ENCODE results near the gene HIRA. TPM values are rescaled to one million over a fixed set of nuclear protein-coding genes. Genes with fewer than 3 reads are reported as not detected.

Gene HIRA
- total and polyA plus RNA-seq, 2 of the 8 experiments (the other 6 are each of a cell fraction or from before 2014, with no cell fraction given): 34.9 to 67.2 TPM

GRCh38 chr22:19292458-19293230, 138.9 kb downstream of the HIRA start (continued):
- no peak for TF ChIP-seq RFX5 (IDR thresholded peaks at IDR 0.05; ENCODE audit: borderline replicate concordance, low read depth, low read length)
